ENCODE data around the gene GAPVD1. TPM values are rescaled to one million over a fixed set of nuclear protein-coding genes. Genes with fewer than 3 reads are reported as not detected.

GAPVD1 gene
- total and polyA plus RNA-seq, 2 of the 8 experiments (the other 6 are each of a cell fraction or from before 2014, with no cell fraction given): 5.5 to 40.5 TPM

GRCh38 chr9:125271081-125271480, 9.5 kb downstream of the GAPVD1 start (continued):
- TF ChIP-seq CTCF (IDR thresholded peaks at IDR 0.05; ENCODE audit: control extremely low read depth in 1 of 3, insufficient read depth in 1 of 3, low read depth in 1 of 3, low read length in 3 of 3) (no peak), ZNF274 (IDR thresholded peaks at IDR 0.05; ENCODE audit: borderline replicate concordance, extremely low read depth, low read length) (no peak), HDAC6 (IDR thresholded peaks at IDR 0.05; ENCODE audit: low read depth, low read length) (no peak), HDAC2 (IDR thresholded peaks at IDR 0.05; ENCODE audit: borderline replicate concordance in 1 of 2, low read depth in 2 of 2, low read length in 2 of 2) (no peak), EZH2 (IDR thresholded peaks at IDR 0.05; ENCODE audit: low read depth, low read length, severe bottlenecking) (no peak)
